ENCODE data around the gene MEGF9.
"Not testable (repeated sequence)": the region's sequence is repeated elsewhere in the genome, so short reads cannot be mapped to it uniquely, and the experiment has no call there.

Gene MEGF9

DNA sequence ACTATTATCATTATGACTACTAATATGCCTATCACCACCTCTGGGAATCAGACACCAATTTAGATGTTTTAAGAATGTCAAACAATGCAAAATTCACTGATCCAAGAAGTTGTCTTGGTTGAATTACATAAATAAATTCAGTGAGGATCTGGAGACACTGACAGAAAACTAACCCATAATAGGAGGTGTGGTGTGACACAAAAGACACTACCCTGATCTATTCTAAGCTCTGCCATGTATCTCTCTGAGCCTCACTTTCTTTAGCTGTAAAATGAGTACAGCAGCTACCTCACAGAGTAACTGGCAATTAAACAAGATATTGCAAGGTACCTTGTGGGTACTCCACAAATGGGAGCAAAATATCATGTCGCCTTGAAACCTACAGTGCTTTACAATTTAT is 141.8 kb downstream of the MEGF9 start:
- DNase-seq (ENCODE audit: low spot score) = no peak

DNA sequence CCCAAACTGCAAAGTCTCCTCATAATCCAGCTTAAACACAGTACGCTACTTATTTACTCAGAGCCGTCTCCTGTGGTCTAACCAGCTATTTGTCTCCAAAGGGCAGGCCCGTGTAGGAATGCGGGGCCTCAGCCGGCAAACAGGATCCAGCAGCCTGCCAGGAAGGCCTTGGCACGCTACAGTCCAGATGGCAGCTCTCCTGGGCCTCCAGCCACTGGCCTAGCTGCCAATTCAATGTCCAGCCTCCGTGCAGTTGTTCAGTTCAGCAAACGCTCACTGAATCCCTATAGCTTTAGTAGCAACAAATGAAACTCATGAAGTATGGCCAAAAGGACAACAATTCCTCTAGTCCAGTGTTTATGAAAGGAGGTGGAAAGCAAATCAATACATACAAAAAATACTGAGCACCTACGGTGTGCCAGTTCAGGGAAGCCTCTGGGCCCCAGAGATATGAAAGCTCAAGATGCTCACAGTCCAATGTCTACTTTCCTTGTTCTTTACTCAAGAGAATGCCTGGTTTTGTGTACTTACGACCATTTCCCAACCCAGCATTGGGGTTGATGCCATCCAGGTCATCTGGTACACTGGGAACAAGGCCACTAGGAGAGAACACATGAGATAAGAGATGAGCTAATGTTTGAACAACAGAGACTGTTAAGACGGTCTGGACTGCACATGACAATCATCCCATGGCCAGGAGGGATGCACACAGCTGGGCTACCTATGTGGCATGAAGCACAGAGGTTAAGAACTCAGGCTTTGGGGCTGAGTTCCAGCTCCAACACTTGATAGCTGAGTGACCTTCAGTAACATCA is 142.6 kb downstream of the MEGF9 start:
- no peak for DNase-seq (ENCODE audit: low spot score)

DNA sequence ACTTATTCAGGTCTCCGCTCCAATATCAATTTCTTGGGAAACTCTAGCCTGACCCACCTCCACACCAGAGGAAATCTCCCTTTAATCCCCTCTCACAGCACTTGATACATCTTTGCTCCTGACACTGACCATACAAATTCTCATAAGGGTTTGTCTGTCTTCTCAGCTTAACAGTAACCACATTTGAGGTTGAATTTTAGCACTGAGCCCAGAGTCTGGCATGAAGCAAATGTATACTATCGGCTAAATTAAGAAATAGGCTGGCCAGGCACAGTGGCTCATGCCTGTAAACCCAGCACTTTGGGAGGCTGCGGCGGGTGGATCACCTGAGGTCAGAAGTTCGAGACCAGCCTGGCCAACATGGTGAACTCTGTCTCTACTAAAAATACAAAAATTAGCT is 144.0 kb downstream of the MEGF9 start:
- DNase-seq (ENCODE audit: low spot score) = no peak

DNA sequence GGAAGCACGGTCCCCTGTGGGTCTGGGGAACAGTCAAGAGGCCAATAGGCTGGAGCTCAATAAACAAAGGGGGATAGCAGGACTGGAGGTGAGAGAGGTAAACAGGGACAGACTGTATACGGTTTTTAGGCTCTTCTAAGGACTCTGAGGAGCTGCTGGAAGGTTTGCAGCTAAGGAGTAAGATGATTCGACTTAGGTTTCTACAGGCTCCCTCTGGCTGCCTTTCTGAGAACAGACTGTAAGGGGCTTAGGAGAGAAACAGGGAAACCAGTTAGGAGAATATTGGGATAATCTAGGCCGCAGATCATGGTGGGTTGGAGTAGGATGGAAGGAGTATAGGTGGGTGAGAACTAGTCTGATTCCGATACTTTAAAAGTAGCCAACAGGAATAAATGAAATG is 144.7 kb downstream of the MEGF9 start:
- DNase-seq (ENCODE audit: low spot score) = no peak

GRCh38 chr9:120568816-120569215 is 145.5 kb downstream of the MEGF9 start:
- DNase-seq (ENCODE audit: low spot score) = no peak

DNA sequence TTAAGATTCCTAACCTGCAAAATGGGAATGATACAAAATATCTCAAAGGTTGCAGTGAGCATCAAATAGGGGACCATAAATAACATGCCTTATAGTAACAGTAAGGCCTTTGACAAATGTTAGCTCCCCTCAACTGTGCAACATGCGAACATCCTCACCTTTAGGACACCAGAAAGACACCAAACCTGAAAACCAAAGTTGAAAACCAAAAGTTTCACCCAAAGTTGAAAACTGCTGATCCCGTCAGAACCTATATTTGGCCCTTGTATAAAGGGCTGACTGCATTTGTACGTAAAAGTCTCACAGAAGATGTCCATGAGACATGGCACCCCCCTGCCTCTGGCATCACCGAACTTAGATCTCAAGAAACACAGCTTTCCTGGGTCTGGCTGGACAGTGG is 146.4 kb downstream of the MEGF9 start:
- DNase-seq (ENCODE audit: low spot score) = no peak

DNA sequence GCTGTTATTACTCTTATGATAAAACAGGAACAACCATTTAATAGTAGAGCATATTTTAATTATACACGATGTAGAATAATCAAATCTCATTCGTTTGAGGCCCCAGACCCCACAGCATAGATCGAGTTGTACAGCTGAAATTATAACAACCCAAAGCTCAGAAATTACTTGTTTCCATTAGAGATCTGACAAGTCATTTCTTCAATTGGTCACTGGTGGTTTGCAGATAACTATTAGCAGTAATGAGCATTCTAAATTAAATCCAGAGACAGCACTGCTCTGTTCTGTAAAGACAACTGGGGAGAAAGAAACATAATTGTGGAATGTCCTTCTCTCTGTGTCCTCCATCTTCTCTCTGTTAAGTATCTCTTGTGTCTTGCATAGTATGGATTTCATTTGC is 147.2 kb downstream of the MEGF9 start:
- DNase-seq (ENCODE audit: low spot score) = no peak

DNA sequence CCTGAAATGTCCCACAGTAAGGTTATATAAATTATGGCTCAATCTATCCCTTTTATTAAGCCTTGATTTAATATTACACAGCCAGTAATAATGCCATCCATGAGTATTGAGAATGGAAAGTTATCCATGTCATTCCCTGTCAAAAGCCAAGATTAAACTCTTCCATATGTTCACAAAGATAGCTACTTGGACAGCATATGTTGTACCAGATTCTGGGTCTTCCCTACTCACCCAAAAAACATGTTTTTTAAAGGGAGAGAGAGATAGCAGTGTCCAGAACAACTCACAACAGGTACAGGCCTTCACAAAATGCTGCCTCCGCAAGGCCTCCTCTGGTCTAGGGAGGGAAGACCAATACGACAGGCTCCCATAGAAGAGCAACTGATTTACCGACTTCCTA is 149.7 kb downstream of the MEGF9 start:
- no peak for DNase-seq (ENCODE audit: low spot score)

GRCh38 chr9:120562861-120563443 is 151.3 kb downstream of the MEGF9 start:
- no peak for DNase-seq (ENCODE audit: low spot score)

GRCh38 chr9:120561709-120562108 is 152.6 kb downstream of the MEGF9 start:
- DNase-seq (ENCODE audit: low spot score) = no peak

DNA sequence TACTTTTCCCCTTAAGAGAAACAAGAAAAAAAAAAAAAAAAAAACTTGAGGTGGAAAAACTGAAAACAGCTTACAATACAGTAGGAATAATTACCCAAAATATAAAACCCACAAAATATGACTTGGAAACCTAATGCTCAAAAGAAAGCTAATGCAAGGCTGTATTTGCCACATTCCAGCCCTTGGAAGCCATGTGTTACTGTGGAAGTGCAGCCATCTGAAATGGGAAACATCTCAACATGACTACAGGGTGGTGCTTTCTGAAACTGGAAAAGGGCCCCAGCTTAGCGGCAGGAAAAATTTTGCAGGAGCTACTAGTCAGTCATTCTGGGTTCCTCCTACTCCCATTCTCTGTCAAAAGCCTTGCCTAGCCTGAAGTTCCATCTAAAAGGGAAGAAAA is 154.7 kb downstream of the MEGF9 start:
- DNase-seq (ENCODE audit: low spot score) = no peak

GRCh38 chr9:120558454-120558853 is 155.8 kb downstream of the MEGF9 start:
- DNase-seq (ENCODE audit: low spot score) = no peak

GRCh38 chr9:120557205-120557604 is 157.1 kb downstream of the MEGF9 start:
- no peak for DNase-seq (ENCODE audit: low spot score)

DNA sequence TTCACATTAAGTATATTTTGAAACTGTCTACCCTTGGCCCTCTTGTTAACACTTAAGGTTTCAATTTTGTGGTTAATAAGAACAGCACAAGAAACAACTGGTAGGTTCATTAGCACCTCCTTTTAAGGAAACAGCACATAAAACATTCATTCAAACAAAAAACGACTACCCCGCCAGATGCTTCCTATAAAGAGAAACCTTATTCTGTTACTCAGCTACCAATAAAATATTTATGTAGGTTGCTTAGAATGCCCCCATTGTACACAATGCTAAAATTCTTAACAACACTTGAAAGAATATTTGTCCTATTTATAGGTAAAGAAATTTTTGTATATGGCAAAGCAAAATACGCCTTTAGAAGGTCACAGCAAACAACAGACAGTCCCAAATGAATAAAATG is 157.5 kb downstream of the MEGF9 start:
- DNase-seq (ENCODE audit: low spot score) = no peak

- no peak for DNase-seq (ENCODE audit: low spot score)
Observed at GRCh38 chr9:120555839-120556238, 158.4 kb downstream of the MEGF9 start.

DNA sequence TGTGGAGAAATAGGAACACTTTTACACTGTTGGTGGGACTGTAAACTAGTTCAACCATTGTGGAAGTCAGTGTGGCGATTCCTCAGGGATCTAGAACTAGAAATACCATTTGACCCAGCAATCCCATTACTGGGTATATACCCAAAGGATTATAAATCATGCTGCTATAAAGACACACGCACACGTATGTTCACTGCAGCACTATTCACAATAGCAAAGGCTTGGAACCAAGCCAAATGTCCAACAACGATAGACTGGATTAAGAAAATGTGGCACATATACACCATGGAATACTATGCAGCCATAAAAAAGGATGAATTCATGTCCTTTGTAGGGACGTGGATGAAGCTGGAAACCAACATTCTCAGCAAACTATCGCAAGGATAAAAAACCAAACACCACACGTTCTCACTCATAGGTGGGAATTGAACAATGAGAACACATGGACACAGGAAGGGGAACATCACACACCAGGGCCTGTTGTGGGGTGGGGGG is 162.0 kb downstream of the MEGF9 start:
- DNase-seq (ENCODE audit: low spot score) = not testable (repeated sequence)

Measured in CD4-positive, alpha-beta T cell treated with Interleukin-15 for 4 hours (primary cell).